H1 (cell line): ENCODE measurements around the gene ANKRD31. TPM values are rescaled to one million over a fixed set of nuclear protein-coding genes. Genes with fewer than 3 reads are reported as not detected.

Source experiments
- CHD2 ChIP-seq: IDR thresholded peaks from 2 replicates; pipeline ENCODE4 v1.6.1; 2012; ENCODE audit warnings: low read length, improper control_type of control experiment
- RAD21 ChIP-seq, 2 experiments: IDR thresholded peaks in 1 of 2; conservative IDR thresholded peaks in 1 of 2; 2 replicates each; pipeline ENCODE4 v1.6.1; 2011; ENCODE audit warnings: low read depth in 2 of 2, low read length in 2 of 2, improper control_type of control experiment in 1 of 2, inconsistent platforms in 1 of 2, mild to moderate bottlenecking in 1 of 2, moderate library complexity in 1 of 2
- SAP30 ChIP-seq: fragments of 300-600 bp; sonication (generic); IDR thresholded peaks from 2 replicates; pipeline ENCODE4 v1.7.1; 2012; ENCODE audit warnings: low read length, moderate library complexity, mild to moderate bottlenecking, inconsistent platforms; ENCODE audit not compliant: insufficient read depth, insufficient replicate concordance
- SRF ChIP-seq: IDR thresholded peaks from 2 replicates; pipeline ENCODE4 v1.6.1; 2011; ENCODE audit warnings: mild to moderate bottlenecking, low read depth, low read length, moderate library complexity
- SUZ12 ChIP-seq: fragments of 200-600 bp; sonication (generic); IDR thresholded peaks from 2 replicates; pipeline ENCODE4 v1.6.1; 2012; ENCODE audit warnings: mild to moderate bottlenecking, inconsistent platforms, low read length, moderate library complexity, mixed read lengths
- TCF12 ChIP-seq: IDR thresholded peaks from 2 replicates; pipeline ENCODE4 v1.6.1; 2011; ENCODE audit warnings: low read depth, mild to moderate bottlenecking, low read length
- polyA plus RNA-seq, 7 experiments: library from polyadenylated mRNA; depleted of rRNA in 3 of 7; stranded (reverse) in 5 of 7; unstranded in 2 of 7; fragments of >200 nt in 5 of 7; fragments of 200-250 nt in 2 of 7; gene quantifications; 1 replicate in 5 of 7; 2 replicates in 1 of 7; 4 replicates in 1 of 7; pipeline versions ENCODE4 v1.2.1 to v1.2.3, GENCODE V29; 2011 to 2013; ENCODE audit warnings: missing spikeins in 2 of 7, mixed read lengths in 2 of 7
- total RNA-seq: library from RNA; stranded (reverse); fragmentation: NEBNext Ultra II Directional; extraction: Animal tissue kit (Norgen Biotek cat#: 25700); gene quantifications from 2 replicates; pipeline ENCODE4 v1.2.1, GENCODE V29; 2021
- TF ChIP-seq, protein P1 (sequence below): IDR thresholded peaks from 2 replicates; pipeline ENCODE4 v1.6.1; 2012; ENCODE audit warnings: low read length, inconsistent platforms
- TF ChIP-seq, protein P2 (sequence below): IDR thresholded peaks from 2 replicates; pipeline ENCODE4 v1.6.1; 2011; ENCODE audit warnings: low read depth, mild to moderate bottlenecking, low read length; ENCODE audit not compliant: insufficient read depth

Gene ANKRD31
- total and polyA plus RNA-seq, 2 of the 8 experiments (the other 6 are each of a cell fraction or from before 2014, with no cell fraction given) = 0.05 to 0.06 TPM

DNA sequence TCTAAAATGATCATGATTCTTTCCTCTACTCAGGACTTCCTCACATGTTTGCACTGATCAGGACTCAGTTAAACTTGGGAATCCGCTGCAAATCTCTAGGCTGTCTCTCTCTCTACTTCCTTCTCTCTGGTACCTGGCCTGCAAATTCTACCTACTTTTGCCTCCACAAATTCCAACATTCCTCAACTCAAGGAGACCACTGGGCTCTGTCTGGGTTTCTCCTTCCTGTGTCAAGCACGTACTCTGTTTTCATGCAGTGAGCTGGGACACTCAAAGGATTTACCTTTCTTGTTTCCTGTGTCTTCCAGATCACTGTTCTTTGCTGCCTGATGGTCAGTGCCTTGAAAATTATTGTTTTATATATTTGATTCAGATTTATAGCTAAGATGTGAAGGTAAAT is 45.9 kb upstream of the ANKRD31 start (continued):
- TF ChIP-seq, protein P1, sequence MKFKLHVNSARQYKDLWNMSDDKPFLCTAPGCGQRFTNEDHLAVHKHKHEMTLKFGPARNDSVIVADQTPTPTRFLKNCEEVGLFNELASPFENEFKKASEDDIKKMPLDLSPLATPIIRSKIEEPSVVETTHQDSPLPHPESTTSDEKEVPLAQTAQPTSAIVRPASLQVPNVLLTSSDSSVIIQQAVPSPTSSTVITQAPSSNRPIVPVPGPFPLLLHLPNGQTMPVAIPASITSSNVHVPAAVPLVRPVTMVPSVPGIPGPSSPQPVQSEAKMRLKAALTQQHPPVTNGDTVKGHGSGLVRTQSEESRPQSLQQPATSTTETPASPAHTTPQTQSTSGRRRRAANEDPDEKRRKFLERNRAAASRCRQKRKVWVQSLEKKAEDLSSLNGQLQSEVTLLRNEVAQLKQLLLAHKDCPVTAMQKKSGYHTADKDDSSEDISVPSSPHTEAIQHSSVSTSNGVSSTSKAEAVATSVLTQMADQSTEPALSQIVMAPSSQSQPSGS = no peak
- TF ChIP-seq SAP30 = no peak
- TF ChIP-seq TCF12 = no peak
- TF ChIP-seq RAD21 (IDR thresholded peaks at IDR 0.05 in 1 of 2, conservative IDR thresholded peaks at IDR 0.05 in 1 of 2; ENCODE audit: low read depth in 2 of 2, low read length in 2 of 2) = no peak
- no peak for TF ChIP-seq CHD2
- TF ChIP-seq SUZ12 = no peak
- TF ChIP-seq SRF = no peak
- TF ChIP-seq, protein P2, sequence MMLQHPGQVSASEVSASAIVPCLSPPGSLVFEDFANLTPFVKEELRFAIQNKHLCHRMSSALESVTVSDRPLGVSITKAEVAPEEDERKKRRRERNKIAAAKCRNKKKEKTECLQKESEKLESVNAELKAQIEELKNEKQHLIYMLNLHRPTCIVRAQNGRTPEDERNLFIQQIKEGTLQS = no peak
